IMR-90 (cell line): Measurements from ENCODE around the gene ATP1B1. TPM values are rescaled to one million over a fixed set of nuclear protein-coding genes. Genes with fewer than 3 reads are reported as not detected.
A peak's percentile ranks its signal among the peaks of the same experiment; 100 is the strongest.

Experiments used
- ATAC-seq: fragments of 200-7000 bp; cut with Tn5 transposase; 2 replicates; pipeline ENCODE4 v1.9.1; 2020; ENCODE audit warnings: low read depth, mild to moderate bottlenecking, moderate library complexity
- BruUV-seq: library from RNA; stranded (reverse); fragments of 400-500 nt; replicated peaks from 2 replicates; lab custom pipeline; 2021; lab: Mats Ljungman, UMichigan
- CTCF ChIA-PET: fragments of 300-600 bp; formaldehyde crosslinking; extraction: SDS; loops from one replicate; lab custom pipeline; 2021; ENCODE audit warnings: antibody characterized with exemption; lab: Yijun Ruan, JAX
- POLR2A ChIA-PET: fragments of 300-600 bp; sonication (Branson Sonifier 250); formaldehyde crosslinking; loops from one replicate; lab custom pipeline; 2022; ENCODE audit warnings: antibody characterized with exemption; ENCODE audit not compliant: unreplicated experiment; lab: Charles Lee
- DNase-seq: peaks from one replicate; pipeline ENCODE4 v3.0.0; 2013
- H2AFZ ChIP-seq: replicated peaks from 2 replicates; pipeline ENCODE3; 2013; ENCODE audit warnings: low read length, mild to moderate bottlenecking; ENCODE audit not compliant: poor library complexity
- H2AK5ac ChIP-seq: 2 replicates; pipeline ENCODE4 v1.6.1; 2013; ENCODE audit warnings: low read depth, low read length, inconsistent platforms
- H2AK9ac ChIP-seq: replicated peaks from 2 replicates; pipeline ENCODE3; 2013; ENCODE audit warnings: mild to moderate bottlenecking, low read depth, low read length, moderate library complexity; ENCODE audit not compliant: poor library complexity
- H2BK120ac ChIP-seq: 2 replicates; pipeline ENCODE4 v1.6.1; 2013; ENCODE audit warnings: low read depth, low read length, inconsistent platforms
- H2BK15ac ChIP-seq: 3 replicates; pipeline ENCODE4 v1.6.1; 2013; ENCODE audit warnings: low read depth, low read length, inconsistent platforms
- H2BK20ac ChIP-seq: 2 replicates; pipeline ENCODE4 v1.6.1; 2013; ENCODE audit warnings: low read depth, mild to moderate bottlenecking, inconsistent platforms, low read length, moderate library complexity
- H2BK5ac ChIP-seq: 2 replicates; pipeline ENCODE4 v1.6.1; 2013; ENCODE audit warnings: mild to moderate bottlenecking, low read depth, low read length, inconsistent platforms; ENCODE audit not compliant: poor library complexity, severe bottlenecking
- H3K14ac ChIP-seq: replicated peaks from 2 replicates; pipeline ENCODE4 v1.6.1; 2013; ENCODE audit warnings: low read depth, low read length, inconsistent platforms
- H3K18ac ChIP-seq: 2 replicates; pipeline ENCODE4 v1.6.1; 2013; ENCODE audit warnings: low read depth, low read length, control low read depth
- H3K23ac ChIP-seq: 2 replicates; pipeline ENCODE4 v1.6.1; 2013; ENCODE audit warnings: low read depth, low read length, inconsistent platforms
- H3K27ac ChIP-seq: 2 replicates; pipeline ENCODE4 v1.5.1; 2013; ENCODE audit warnings: mild to moderate bottlenecking, control low read depth, low read length; ENCODE audit not compliant: insufficient read depth
- H3K27me3 ChIP-seq: 2 replicates; pipeline ENCODE4 v1.6.1; 2013; ENCODE audit warnings: low read length; ENCODE audit not compliant: control insufficient read depth, insufficient read depth
- H3K36me3 ChIP-seq: 2 replicates; pipeline ENCODE4 v1.6.1; 2013; ENCODE audit warnings: low read length, mixed read lengths; ENCODE audit not compliant: control insufficient read depth, insufficient read depth
- H3K4ac ChIP-seq: 2 replicates; pipeline ENCODE4 v1.6.1; 2013; ENCODE audit warnings: low read depth, low read length, inconsistent platforms
- H3K4me1 ChIP-seq: 2 replicates; pipeline ENCODE4 v1.6.1; 2013; ENCODE audit warnings: low read length, mixed read lengths; ENCODE audit not compliant: control insufficient read depth, insufficient read depth
- H3K4me2 ChIP-seq: 2 replicates; pipeline ENCODE4 v1.6.1; 2013; ENCODE audit warnings: low read depth, mild to moderate bottlenecking, control low read depth, low read length, moderate library complexity
- H3K4me3 ChIP-seq: 2 replicates; pipeline ENCODE4 v1.5.1; 2013; ENCODE audit warnings: low read depth, mild to moderate bottlenecking, control low read depth, low read length, moderate library complexity; ENCODE audit not compliant: insufficient read depth
- H3K56ac ChIP-seq: 2 replicates; pipeline ENCODE4 v1.6.1; 2013; ENCODE audit warnings: low read length, inconsistent platforms; ENCODE audit not compliant: insufficient read depth; ENCODE audit errors: extremely low read depth
- H3K79me1 ChIP-seq, 2 experiments: 2 replicates each; pipeline ENCODE4 v1.6.1; 2013; ENCODE audit warnings: low read length in 2 of 2, inconsistent platforms in 1 of 2, low read depth in 1 of 2
- H3K9ac ChIP-seq: 2 replicates; pipeline ENCODE4 v1.6.1; 2013; ENCODE audit warnings: low read depth, low read length, control low read depth
- H3K9me1 ChIP-seq: 2 replicates; pipeline ENCODE4 v1.6.1; 2013; ENCODE audit warnings: low read length, inconsistent platforms; ENCODE audit not compliant: insufficient read depth
- H3K9me3 ChIP-seq: 2 replicates; pipeline ENCODE4 v1.6.1; 2013; ENCODE audit warnings: low read length; ENCODE audit not compliant: control insufficient read depth, insufficient read depth
- H4K20me1 ChIP-seq: 2 replicates; pipeline ENCODE4 v1.6.1; 2013; ENCODE audit warnings: low read length, inconsistent platforms; ENCODE audit not compliant: insufficient read depth
- H4K5ac ChIP-seq: 2 replicates; pipeline ENCODE4 v1.6.1; 2013; ENCODE audit warnings: mild to moderate bottlenecking, low read depth, low read length, control low read depth
- H4K8ac ChIP-seq, 2 experiments: 2 replicates each; pipeline ENCODE4 v1.6.1; 2013; ENCODE audit warnings: low read depth in 2 of 2, low read length in 2 of 2, control low read depth in 1 of 2, inconsistent platforms in 1 of 2
- H4K91ac ChIP-seq: 2 replicates; pipeline ENCODE4 v1.6.1; 2013; ENCODE audit warnings: low read depth, low read length, inconsistent platforms; ENCODE audit not compliant: insufficient read depth
- CEBPB ChIP-seq: IDR thresholded peaks from 2 replicates; pipeline ENCODE4 v1.6.1; 2012; ENCODE audit warnings: low read depth, low read length, improper control_type of control experiment
- MAFK ChIP-seq: IDR thresholded peaks from 2 replicates; pipeline ENCODE4 v1.6.1; 2012; ENCODE audit warnings: low read depth, low read length, improper control_type of control experiment
- MAZ ChIP-seq: IDR thresholded peaks from 2 replicates; pipeline ENCODE4 v1.6.1; 2012; ENCODE audit warnings: low read depth, mild to moderate bottlenecking, low read length, improper control_type of control experiment, moderate library complexity, borderline replicate concordance
- NFE2L2 ChIP-seq: fragments of 150-350 bp; IDR thresholded peaks from 2 replicates; pipeline ENCODE4 v1.6.1; 2016; ENCODE audit warnings: low read depth, mild to moderate bottlenecking, low read length
- POLR2A ChIP-seq: IDR thresholded peaks from 2 replicates; pipeline ENCODE4 v1.6.1; 2012; ENCODE audit warnings: mild to moderate bottlenecking, low read depth, low read length
- RAD21 ChIP-seq: IDR thresholded peaks from 2 replicates; pipeline ENCODE4 v1.6.1; 2012; ENCODE audit warnings: low read length, improper control_type of control experiment
- RCOR1 ChIP-seq: IDR thresholded peaks from 2 replicates; pipeline ENCODE4 v1.6.1; 2012; ENCODE audit warnings: mild to moderate bottlenecking, low read length, improper control_type of control experiment; ENCODE audit not compliant: insufficient replicate concordance
- RFX5 ChIP-seq: IDR thresholded peaks from 2 replicates; pipeline ENCODE4 v1.8.0; 2012; ENCODE audit warnings: low read depth, mild to moderate bottlenecking, low read length, moderate library complexity
- WGBS, 2 experiments: methylation state at CpG; one replicate each; pipeline versions ENCODE4 v1.1.5 to v1.1.7; 2013; ENCODE audit warnings: missing lambda C conversion rate in 2 of 2; ENCODE audit not compliant: insufficient read length in 1 of 2; ENCODE audit errors: extremely low coverage in 2 of 2; 5-methylcytosine and 5-hydroxymethylcytosine counted together
- dilution Hi-C: fragments of 300-500 bp; cut with HindIII; formaldehyde crosslinking; loops from one replicate; pipeline ENCODE4 v1.14.3; 2018; ENCODE audit warnings: low sequenced_read_pairs; ENCODE audit not compliant: unreplicated experiment
- in situ Hi-C: fragments of 300-500 bp; cut with MboI; formaldehyde crosslinking; loops from 3 replicates; pipeline ENCODE4 v1.14.3; 2019; ENCODE audit warnings: low sequenced_read_pairs, inconsistent platforms, mixed read lengths
- intact Hi-C: fragments of 100-400 bp; cut with micrococcal nuclease; formaldehyde crosslinking; loops from 2 replicates; pipeline ENCODE4 v1.10.0; 2022
- polyA plus RNA-seq, 3 experiments: library from polyadenylated mRNA; depleted of rRNA; stranded (reverse); fragments of >200 nt; gene quantifications; 2 replicates each; pipeline ENCODE4 v1.2.3, GENCODE V29; 2012; ENCODE audit warnings: low replicate concordance in 1 of 3
- total RNA-seq: library from RNA; depleted of rRNA; stranded (reverse); fragments of >200 nt; gene quantifications from 2 replicates; pipeline ENCODE4 v1.2.3, GENCODE V29; 2012
- TF ChIP-seq, protein P1 (sequence below): fragments of 150-350 bp; IDR thresholded peaks from 2 replicates; pipeline ENCODE4 v1.6.1; 2017; ENCODE audit warnings: mild to moderate bottlenecking, antibody characterized with exemption, low read length, low read depth
- TF ChIP-seq, protein P2 (sequence below): fragments of 150-350 bp; IDR thresholded peaks from 2 replicates; pipeline ENCODE4 v1.6.1; 2016; ENCODE audit warnings: low read depth, mild to moderate bottlenecking, low read length, moderate library complexity, borderline replicate concordance
- TF ChIP-seq, protein P3 (sequence below): conservative IDR thresholded peaks from 2 replicates; pipeline ENCODE4 v1.5.1; 2012; ENCODE audit warnings: mild to moderate bottlenecking, low read depth, low read length, improper control_type of control experiment

Gene ATP1B1
- total and polyA plus RNA-seq, 2 of the 4 experiments (the other 2 are of a cell fraction), result 14.5 to 22.1 TPM

DNA sequence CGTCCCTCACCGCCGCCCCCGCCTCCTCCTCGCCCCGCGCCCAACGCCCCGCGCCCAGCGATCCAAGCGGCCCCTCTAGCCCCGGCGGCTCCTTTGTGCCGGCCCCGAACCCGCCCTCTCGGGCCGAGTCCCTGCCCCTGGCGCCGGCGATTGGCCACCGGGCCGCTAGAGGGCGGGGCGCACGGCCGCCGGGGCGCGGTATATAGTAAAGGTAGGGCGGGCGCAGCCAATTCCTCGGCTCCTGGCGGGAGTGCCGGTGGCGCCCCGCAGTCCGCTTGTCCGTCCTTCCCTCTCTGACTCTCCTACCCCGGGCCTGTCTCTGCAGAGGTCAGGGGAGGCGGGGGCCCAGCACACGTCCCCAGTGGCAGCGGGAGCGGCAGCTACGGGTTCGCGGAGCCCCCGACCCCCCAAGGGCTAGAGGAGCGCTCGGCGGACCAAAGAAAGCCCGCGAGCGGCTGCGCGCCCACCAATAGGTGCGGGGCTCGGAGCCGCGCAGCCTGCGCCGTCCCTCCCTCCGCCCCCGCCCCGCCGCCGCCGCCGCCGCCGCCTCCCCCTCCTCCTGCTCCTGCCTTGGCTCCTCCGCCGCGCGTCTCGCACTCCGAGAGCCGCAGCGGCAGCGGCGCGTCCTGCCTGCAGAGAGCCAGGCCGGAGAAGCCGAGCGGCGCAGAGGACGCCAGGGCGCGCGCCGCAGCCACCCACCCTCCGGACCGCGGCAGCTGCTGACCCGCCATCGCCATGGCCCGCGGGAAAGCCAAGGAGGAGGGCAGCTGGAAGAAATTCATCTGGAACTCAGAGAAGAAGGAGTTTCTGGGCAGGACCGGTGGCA, at the start of gene ATP1B1 (continued):
- TF ChIP-seq MAFK, result no peak
- TF ChIP-seq RAD21, result peak; percentile 13; the same call in 1 of the 2 replicates
- TF ChIP-seq, protein P1, sequence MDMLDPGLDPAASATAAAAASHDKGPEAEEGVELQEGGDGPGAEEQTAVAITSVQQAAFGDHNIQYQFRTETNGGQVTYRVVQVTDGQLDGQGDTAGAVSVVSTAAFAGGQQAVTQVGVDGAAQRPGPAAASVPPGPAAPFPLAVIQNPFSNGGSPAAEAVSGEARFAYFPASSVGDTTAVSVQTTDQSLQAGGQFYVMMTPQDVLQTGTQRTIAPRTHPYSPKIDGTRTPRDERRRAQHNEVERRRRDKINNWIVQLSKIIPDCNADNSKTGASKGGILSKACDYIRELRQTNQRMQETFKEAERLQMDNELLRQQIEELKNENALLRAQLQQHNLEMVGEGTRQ, result no peak
- peak; percentile 96 for TF ChIP-seq POLR2A

DNA sequence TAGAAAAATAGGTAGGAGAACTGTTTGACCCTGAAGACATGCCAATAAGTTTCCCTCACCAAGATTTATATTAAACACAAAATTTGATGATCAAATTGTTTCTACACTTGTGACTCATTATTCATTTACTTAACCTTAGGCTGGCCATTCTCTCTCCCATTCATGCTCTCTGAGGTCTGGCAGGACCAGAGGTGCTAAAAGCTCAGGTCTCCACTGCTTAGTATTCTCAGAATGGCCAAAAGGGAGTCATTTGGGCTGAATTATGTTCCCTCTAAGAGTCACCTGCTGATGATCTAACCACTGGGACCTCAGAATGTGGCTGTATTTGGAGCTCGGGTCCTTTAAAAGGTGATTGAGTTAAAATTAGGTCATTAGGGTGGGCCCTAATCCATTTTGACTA, 47.1 kb upstream of the ATP1B1 start:
- Histone ChIP-seq H2AK9ac (no peak overlapping the region), H4K5ac (no peak overlapping the region), H2BK5ac (no peak overlapping the region), H3K9me3 (peaks cover 2% of the 10 kb centered on the region; the same call in 1 of the 2 replicates), H3K36me3 (no peaks in the 10 kb centered on the region), H3K23ac (no peak overlapping the region), H2BK120ac (no peak overlapping the region), H3K9me1 (no peaks in the 10 kb centered on the region), H4K20me1 (no peaks in the 10 kb centered on the region), H4K91ac (no peak overlapping the region), H2BK20ac (no peak overlapping the region), H3K4me1 (no peaks in the 10 kb centered on the region), H3K4ac (no peak overlapping the region), H3K18ac (no peak overlapping the region), H3K14ac (no peak overlapping the region), H3K4me3 (no peak overlapping the region), H3K56ac (no peak overlapping the region), H2AFZ (no peak overlapping the region), H3K79me1 (no peaks in the 10 kb centered on the region), H2BK15ac (no peak overlapping the region), H3K27ac (no peak overlapping the region), H3K27me3 (no peaks in the 10 kb centered on the region), H3K9ac (no peak overlapping the region), H3K4me2 (no peak overlapping the region), H4K8ac (no peak overlapping the region), H2AK5ac (no peak overlapping the region)
- BruUV-seq, result no TSS peak
- dilution Hi-C loops (no loop called here), in situ Hi-C loops (no loop called here), intact Hi-C loops (no loop called here)
- POLR2A ChIA-PET, result no interaction called here
- ATAC-seq, result no peak
- CTCF ChIA-PET, result no interaction called here
- DNase-seq, result no peak
- WGBS, 2 experiments, result no CpG with 5 or more reads among the region's 1 CpG
- TF ChIP-seq, protein P2, sequence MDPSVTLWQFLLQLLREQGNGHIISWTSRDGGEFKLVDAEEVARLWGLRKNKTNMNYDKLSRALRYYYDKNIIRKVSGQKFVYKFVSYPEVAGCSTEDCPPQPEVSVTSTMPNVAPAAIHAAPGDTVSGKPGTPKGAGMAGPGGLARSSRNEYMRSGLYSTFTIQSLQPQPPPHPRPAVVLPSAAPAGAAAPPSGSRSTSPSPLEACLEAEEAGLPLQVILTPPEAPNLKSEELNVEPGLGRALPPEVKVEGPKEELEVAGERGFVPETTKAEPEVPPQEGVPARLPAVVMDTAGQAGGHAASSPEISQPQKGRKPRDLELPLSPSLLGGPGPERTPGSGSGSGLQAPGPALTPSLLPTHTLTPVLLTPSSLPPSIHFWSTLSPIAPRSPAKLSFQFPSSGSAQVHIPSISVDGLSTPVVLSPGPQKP, result no peak
- TF ChIP-seq POLR2A (no peak), MAFK (no peak), RFX5 (no peak), RCOR1 (no peak), CEBPB (no peak), MAZ (no peak), NFE2L2 (no peak)
- TF ChIP-seq, protein P1, result no peak
- TF ChIP-seq, protein P3, sequence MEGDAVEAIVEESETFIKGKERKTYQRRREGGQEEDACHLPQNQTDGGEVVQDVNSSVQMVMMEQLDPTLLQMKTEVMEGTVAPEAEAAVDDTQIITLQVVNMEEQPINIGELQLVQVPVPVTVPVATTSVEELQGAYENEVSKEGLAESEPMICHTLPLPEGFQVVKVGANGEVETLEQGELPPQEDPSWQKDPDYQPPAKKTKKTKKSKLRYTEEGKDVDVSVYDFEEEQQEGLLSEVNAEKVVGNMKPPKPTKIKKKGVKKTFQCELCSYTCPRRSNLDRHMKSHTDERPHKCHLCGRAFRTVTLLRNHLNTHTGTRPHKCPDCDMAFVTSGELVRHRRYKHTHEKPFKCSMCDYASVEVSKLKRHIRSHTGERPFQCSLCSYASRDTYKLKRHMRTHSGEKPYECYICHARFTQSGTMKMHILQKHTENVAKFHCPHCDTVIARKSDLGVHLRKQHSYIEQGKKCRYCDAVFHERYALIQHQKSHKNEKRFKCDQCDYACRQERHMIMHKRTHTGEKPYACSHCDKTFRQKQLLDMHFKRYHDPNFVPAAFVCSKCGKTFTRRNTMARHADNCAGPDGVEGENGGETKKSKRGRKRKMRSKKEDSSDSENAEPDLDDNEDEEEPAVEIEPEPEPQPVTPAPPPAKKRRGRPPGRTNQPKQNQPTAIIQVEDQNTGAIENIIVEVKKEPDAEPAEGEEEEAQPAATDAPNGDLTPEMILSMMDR, result no peak
